GOT3 (cell line): ENCODE results near the gene PPFIA1.
"Not testable (repeated sequence)": the region's sequence is repeated elsewhere in the genome, so short reads cannot be mapped to it uniquely, and the experiment has no call there.

Experiments
- DNase-seq: peaks from one replicate; lab custom pipeline; 2025; ENCODE audit warnings: mixed read lengths; lab: John Stamatoyannopoulos, UW

PPFIA1 gene

DNA sequence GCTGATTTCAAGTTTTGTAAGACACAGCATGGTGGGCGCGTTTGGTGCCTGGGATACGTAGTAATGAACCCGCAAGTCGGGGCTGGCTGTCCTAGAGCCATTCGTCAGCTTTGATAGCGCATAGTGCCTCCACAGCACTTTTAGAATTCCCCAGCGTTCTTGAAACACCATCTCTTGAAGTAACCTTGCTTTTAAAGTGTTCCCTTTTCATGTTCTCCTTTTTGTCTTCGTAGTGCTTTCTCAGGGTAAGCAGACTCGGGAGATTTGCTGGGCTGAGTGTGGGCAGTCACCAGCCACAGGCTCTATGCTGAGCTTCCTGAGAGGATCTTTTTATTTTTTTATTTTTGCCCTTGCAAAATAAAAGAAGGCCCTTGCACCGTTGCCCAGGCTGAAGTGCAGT lies 88.3 kb downstream of the PPFIA1 start:
- no peak for DNase-seq

GRCh38 chr11:70359451-70360205 lies 89.1 kb downstream of the PPFIA1 start:
- DNase-seq, result no peak

DNA sequence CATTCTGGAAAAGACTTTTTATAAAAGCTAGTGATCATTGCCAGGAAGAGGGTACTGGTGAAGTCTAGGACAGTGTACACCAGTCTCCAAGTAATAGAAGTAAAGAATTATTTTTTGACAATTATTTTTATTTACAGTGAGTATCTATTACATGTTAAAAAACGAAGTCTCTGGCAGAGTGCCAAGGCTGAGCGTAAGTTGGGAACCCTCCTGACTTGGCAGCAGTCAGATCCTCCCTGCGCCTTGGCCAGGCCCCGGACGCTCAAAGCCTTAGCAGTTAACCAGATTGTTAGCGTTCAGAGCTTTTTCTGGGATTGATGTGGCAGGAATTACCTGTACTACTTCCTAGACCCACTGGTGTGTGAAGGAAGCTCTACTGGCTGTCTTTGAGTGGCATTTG lies 89.7 kb downstream of the PPFIA1 start:
- no peak for DNase-seq

- DNase-seq, result no peak
Observed at GRCh38 chr11:70364178-70364577, 93.7 kb downstream of the PPFIA1 start.

GRCh38 chr11:70364745-70365543 lies 94.5 kb downstream of the PPFIA1 start:
- no peak for DNase-seq

GRCh38 chr11:70365544-70365927 lies 95.0 kb downstream of the PPFIA1 start:
- DNase-seq, result no peak

DNA sequence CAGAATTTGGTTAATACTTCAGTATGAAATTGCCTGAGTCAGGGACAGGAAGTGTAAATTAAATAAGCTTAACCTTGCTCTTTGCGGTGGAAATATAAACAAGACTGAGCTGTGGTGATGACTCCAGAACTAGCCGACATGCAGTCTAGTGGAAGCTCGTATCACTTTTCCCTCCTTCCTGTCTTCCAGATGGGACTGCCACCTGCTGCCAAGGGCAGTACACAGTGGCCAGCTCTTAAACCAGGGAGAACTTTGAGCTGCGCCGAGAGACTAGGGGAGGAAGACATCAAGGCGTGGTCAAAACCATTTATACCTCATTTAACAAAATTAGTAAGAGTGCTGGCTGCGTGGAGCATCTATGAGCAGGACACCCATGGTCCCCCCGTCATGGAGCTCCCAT lies 96.6 kb downstream of the PPFIA1 start:
- no peak for DNase-seq

DNA sequence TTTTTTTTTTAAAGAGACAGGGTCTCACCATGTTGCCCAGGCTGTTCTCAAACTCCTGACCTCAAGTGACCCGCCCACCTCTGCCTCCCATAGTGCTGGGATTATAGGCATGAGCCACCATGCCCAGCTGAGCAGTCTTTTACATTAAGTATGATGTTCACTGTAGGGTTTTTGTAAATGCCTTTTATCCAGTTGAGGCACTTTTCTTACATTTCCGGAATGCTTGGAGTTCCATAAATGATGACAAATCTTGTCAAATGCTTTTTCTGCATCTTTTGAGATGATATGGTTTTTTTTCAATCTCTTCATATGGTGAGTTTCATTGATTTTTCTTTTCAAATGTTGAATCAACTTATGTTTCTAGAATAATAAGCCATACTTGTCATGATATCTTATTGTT lies 98.5 kb downstream of the PPFIA1 start:
- DNase-seq, result no peak

GRCh38 chr11:70371241-70371640 lies 100.8 kb downstream of the PPFIA1 start:
- DNase-seq, result no peak

- DNase-seq, result no peak
Observed at GRCh38 chr11:70372076-70372475, 101.6 kb downstream of the PPFIA1 start.

GRCh38 chr11:70376621-70377020 lies 106.1 kb downstream of the PPFIA1 start:
- DNase-seq, result no peak

DNA sequence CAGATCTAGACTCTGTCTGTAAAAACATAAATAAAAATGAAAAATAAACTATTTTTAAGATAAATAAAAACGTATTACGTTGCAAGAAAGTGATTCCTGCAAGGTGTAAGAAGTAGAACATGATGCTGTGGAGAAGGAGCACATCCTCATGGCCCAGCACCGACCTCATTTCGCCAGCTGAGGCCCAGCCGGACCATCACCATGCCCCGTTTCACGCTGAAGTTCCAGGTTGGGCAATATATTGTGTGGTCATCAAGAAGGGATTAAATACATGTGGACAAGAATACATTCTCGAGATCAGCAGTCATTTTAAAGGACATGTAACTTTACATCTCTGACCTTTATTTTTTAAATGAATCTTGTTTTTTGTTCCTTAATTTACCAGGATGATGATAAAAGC lies 107.2 kb downstream of the PPFIA1 start:
- no peak for DNase-seq

GRCh38 chr11:70378506-70379134 lies 108.1 kb downstream of the PPFIA1 start:
- no peak for DNase-seq

DNA sequence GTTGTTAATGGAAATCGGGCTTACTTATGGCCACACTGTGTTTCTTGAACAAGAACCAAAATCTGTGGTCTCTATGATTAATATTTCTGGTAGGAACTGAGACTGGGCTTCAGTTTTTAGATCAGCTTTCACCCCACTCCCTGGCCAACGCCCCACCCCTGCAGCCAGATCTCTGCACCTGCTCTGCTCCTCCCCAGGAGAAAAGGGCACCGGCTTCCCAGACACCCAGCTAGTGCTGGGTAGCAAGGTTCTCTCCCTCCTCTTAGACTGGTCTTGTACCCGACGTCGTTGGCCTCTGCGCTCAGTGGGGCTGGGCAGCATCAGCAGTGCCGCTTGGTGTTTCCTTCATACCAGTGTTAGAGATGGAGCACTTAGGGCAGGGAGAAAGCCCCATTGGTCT lies 110.9 kb downstream of the PPFIA1 start:
- DNase-seq, result no peak

GRCh38 chr11:70381872-70382861 lies 111.7 kb downstream of the PPFIA1 start:
- no peak for DNase-seq

GRCh38 chr11:70383664-70384565 lies 113.4 kb downstream of the PPFIA1 start:
- DNase-seq, result no peak

DNA sequence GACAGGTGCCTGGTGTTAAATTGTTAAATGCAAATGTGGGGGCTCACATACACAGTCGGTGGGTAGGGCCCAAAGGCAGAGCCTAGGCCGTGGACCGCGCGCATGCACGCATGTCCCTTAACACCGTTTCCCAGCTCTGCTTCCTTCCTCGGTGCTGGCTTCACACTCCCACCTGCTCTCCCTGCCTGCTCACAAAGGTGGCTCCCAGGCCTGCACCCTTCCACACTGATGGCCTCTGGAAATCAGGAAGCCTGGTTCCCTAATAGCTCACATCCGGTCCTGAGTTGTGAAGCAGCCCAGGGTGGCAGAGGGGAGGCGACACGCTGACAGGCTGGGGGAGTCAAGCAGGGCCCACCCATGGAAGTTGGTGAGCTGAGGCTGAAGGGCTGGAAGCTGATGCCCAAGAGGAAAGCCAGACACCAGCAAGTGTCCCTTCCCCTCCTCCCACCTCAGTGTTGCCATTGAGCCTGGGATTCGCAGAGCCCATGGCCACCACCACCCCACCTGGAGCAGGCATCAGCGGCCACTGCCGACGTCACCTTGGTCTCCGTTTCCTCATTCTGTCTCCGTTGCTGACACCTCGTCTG lies 114.2 kb downstream of the PPFIA1 start:
- DNase-seq, result no peak

DNA sequence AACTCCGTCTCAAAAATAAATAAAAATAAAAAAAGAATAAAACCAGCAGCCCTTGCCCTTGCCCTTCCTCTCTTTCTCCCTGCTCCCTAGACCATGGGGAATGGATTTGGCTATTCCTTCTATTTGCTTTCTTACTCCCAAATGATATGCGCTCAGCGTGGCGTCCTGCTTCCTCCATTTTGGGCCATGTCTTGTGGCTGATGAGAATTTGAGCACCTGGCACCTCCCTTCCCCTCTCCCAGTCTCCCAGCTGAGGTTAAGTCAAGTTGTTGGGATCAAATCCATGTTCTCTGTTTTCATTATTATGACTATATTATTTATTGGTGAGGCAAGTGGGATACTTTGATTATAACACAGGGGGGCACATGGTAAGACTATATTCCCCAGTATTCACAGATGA lies 117.1 kb downstream of the PPFIA1 start:
- no peak for DNase-seq

DNA sequence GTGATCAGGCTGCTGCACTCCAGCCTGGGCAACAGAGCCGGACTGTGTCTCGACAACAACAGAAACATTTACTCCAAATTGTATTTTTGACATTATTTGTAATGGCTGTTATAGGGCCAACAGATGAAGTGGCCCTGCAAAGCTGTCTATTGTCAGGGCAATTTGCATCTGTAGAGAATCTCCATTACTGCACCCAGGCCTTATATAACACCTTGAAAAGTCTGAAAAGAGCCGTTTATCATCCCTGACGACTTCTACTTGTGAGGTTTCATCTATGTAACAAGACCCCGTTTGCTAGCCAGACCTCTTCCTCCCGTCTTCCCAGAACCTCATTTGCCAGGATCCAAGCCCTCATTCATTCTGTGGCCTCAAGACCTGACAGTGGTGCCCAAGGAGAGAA lies 118.7 kb downstream of the PPFIA1 start:
- no peak for DNase-seq

DNA sequence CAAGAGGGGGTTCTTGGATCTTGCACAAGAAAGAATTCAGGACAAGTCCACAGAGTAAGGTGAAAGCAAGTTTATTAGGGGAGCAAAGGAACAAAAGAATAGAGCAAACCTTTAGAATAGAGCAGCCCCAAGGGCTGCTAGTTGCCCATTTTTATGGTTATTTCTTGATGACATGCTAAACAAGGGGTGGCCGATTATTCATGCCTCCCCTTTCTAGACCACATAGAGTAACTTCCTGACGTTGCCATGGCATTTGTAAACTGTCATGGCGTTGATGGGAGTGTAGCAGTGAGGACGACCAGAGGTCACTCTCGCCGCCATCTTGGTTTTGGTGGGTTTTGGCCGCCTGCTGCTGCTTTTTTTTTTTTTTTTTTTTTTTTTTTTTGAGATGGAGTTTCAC lies 120.4 kb downstream of the PPFIA1 start:
- not testable (repeated sequence) for DNase-seq
